GM18505 (cell line): ENCODE data around the gene PIP4K2A.
"Not testable (repeated sequence)": the region's sequence is repeated elsewhere in the genome, so short reads cannot be mapped to it uniquely, and the experiment has no call there.

Source experiments
- ATAC-seq: cut with Tn5 transposase; IDR thresholded peaks from one replicate; pipeline ENCODE4 v1.9.1; 2021; ENCODE audit not compliant: unreplicated experiment
- POLR2A ChIP-seq: IDR thresholded peaks from 4 replicates; pipeline ENCODE4 v1.6.1; 2011; ENCODE audit warnings: borderline replicate concordance; ENCODE audit not compliant: insufficient read depth, insufficient read length; ENCODE audit errors: extremely low read depth

PIP4K2A gene

DNA sequence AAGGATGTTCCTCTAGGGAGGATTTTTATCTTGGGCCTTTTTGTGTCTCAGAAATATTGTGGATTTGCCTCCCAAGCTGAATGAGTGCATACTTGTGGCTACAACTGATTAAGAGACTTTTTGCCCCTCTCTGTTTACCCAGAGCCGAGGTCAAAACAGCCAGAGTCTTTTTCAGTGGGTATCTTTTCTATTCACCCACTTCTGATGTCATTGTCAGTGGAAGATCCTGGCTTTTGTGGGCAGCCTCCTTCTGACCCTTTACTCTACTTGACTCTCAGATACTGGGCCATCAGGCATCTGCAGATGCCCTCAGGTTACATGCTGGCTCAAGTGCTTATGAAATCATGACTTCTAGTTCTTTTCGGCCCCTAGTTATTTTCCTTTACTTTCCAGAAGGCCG lies 19.6 kb upstream of the PIP4K2A start:
- TF ChIP-seq POLR2A, result no peak
- ATAC-seq, result no peak

DNA sequence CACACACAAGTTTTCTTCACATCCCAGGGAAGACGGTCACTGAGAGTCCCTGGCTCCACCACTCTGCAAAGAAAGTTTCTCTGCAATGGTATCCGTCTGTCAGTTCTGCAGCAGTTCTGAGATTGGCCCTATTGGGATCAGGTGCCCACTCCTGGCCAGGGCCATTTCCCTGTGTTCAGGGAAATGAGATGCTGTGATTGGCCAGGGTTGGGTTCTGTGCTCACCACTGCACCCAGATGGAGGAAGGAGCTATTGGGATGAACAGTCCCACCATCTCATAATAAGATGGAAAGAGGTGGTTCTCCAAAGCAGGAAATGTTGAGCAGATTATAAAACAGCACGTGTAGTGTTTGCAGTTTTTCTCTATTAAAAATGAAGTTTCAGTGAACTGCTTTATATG lies 13.3 kb upstream of the PIP4K2A start:
- ATAC-seq, result no peak
- no peak for TF ChIP-seq POLR2A

DNA sequence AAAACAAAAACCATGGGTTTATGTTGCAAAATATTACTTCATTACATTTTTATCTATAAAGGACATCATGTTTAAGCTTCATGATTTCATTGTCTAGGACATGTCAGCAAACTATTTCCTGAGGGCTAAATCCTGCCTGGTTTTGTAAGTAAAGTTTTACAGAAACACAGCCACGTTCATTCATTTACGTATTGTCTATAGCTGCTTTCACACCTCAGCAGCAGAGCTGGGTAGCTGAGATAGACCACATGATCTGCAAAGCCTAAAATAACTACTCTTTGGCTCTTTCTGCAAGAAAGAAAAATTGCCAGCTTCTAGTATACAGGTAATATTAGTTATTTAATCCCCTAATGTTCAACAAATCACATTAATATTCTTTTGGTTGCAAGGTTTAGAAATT lies 12.7 kb upstream of the PIP4K2A start:
- no peak for ATAC-seq
- no peak for TF ChIP-seq POLR2A

DNA sequence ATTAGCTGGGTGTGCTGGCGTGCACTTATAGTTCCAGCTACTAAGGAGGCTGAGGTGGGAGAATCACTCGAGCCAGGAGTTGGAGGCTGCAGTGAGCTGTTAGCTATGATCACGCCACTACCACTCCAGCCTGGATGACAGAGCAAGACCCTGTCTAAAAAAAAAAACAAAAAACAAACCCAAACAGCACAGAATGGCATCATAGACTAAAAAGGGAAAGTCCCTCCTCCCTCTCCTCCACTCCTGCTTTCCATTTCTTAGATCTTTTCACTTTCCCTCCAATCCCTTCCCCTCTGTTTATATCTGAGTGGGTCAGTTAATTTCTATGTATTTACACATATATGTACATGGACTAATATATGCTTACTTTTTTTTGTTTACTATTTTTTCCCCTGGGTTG lies 10.4 kb upstream of the PIP4K2A start:
- no peak for TF ChIP-seq POLR2A
- ATAC-seq, result no peak

DNA sequence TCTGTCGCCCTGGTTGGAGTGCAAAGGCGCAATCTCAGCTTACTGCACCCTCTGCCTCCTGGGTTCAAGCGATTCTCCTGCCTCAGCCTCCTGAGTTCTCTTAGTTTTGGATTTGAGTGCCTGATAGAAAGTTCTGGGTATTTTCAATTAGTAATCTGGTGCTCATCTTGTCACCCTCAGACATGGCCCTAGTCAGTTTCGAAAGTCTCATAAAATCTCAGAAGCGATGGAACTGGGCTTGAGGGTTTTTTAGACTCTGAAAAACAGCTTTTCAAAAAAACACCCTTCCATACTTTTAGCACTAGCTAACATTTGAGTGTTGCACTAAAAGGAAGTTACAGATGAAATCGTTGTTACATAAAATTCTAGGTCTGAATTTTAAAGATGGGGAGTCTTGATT lies 9.4 kb upstream of the PIP4K2A start:
- peak; percentile 38 for ATAC-seq

DNA sequence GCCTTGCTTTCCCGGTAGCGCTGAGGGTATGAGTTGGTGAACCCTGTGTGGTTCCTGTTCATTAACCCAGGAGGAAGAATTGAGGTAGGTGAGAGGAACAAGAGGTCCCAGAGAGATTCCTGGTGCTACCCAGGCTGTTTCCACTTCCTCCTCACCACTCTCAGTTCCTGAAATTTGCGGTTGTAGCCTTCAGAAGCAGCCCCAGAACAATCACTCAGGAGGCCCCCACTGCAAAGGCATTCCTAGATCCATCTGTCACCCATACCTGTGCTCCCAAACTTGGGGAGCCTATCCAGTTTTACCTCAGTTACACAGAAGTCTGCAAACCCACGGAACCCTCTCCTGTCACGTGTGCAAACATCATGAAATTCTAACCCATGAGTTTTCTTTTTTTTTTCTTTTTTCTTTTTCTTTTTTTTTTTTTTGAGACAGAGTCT lies 9.0 kb upstream of the PIP4K2A start:
- peak; percentile 74 for ATAC-seq

More for the DNA sequence above, 9.4 kb upstream of the PIP4K2A start:
- TF ChIP-seq POLR2A, result no peak

DNA sequence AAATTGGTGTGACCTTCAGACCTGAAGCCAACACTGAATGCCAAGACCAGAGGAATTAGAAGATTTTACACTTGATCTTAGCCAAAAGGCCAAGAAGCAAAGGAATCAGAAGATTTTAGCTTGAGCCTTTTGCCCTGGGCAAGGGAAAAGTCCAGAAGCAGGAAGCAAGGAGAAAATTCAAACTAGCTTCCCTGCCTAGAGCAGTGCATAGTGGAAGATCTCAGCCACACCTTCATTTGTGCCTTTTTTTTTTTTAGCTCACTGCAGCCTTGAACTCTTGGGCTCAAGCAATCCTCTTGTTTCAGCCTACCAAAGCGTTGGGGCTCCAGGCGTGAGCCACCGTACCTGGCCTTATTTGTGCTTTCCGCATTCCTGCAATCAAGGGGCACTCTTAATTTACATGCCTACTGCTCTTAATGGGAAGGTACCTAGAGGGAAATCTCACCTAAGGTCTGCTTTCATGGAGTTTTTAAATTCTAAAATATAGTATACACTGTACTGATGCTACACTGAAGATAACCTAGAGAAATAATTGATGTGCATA lies 8.3 kb upstream of the PIP4K2A start:
- peak; percentile 3 for ATAC-seq
- TF ChIP-seq POLR2A, result no peak

More for the DNA sequence above, 9.0 kb upstream of the PIP4K2A start:
- no peak for TF ChIP-seq POLR2A

DNA sequence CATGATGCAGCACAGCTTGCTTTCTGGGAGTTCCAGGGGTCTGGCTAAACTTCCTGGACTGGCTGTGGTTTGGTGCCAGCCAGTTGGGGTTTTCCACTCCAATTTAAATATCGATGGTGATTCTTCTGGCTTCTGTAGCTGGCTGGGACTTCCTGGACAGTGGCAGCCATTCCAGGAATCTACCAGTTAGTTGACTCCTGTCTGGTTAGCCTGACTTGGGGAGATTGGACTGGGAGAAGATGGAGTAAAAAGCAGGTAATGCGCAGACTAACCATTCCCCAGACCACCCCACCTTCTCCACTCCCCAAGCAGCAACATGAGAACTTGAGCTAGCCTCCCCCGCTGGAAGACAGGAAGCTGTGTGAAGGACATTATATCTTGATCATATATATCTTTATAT lies 6.3 kb upstream of the PIP4K2A start:
- TF ChIP-seq POLR2A, result no peak
- ATAC-seq, result no peak

DNA sequence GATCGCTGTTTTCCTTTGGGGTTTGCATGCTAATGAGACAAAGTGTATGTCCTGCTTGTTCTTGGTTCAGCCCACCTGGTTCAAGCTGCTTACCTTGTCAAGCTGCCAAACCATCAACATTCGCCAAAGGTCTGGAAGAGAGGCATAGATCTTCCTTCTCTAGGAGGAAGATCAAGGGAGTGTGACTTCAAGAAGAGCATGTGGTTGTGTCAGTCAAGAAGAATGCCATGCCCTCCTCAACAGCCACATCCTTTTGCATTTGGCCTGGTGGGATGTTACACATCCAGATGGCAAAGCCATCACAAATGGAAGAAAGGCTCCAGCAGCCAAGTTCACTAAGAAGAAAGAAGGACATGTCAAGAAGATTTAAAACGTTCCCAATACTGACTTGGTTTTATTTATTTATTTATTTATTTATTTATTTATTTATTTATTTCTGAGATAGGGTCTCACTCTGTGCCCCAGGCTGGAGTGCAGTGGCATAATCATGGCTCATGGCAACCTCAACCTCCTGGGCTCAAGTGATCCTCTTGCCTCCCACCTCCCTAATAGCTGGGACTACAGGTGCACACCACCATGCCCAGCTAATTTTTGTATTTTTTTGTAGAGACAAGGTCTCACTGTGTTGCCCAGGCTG lies 5.1 kb upstream of the PIP4K2A start:
- no peak for ATAC-seq
- TF ChIP-seq POLR2A, result no peak

DNA sequence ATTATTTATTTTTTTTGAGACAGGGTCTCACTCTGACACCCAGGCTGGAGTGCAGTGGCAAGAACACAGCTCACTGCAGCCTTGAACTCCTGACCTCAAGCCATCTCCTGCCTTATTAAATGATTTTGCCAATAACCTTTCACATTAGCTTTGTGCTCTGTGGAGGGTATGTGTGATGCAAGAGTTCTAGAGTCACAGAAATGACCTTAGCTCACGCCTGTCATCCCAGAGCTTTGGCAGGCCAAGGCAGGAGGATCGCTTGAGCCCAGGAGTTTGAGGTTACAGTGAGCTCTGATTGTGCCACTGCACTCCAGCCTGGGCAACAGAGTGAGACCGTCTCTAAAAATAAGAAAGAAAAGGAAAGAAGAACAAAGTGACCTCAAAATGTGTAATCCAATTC lies 4.3 kb upstream of the PIP4K2A start:
- not testable (repeated sequence) for ATAC-seq

DNA sequence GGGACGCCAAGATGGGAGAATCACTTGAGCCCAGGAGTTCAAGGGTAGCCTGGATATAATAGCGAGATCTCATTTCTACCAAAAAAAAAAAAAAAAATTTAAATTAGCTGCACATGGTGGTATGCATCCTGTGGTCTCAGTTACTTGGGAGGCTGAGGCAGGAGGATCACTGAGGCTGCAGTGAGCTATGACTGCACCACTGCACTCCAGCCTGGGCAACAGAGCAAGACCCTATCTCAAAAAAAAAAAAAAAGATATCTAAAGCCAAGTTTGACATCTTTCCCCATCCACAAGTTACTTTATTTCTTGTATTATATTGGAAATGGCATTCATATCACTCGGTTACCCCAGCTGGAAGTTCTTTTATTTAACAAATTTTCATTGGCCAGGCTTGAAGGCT lies 3.4 kb upstream of the PIP4K2A start:
- no peak for TF ChIP-seq POLR2A
- no peak for ATAC-seq

DNA sequence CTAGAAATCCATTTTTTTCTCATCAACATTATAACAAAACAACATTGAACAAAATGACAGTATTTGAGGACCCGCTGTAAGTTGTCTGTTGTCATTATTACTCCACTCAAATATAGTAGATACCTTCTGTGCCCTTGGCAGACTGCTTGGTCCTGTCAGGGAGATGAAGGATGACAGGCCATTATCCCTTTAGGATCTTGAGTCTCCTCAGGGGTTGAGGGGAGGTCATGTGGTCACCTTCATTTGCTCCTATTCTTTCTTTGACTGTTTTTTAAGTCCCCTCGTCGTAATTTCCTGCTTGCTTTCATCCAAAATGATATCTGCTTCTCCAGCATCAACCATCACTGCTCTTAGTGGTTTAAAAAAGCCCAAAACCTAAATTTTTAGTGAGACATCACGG lies 2.6 kb upstream of the PIP4K2A start:
- no peak for TF ChIP-seq POLR2A
- no peak for ATAC-seq

DNA sequence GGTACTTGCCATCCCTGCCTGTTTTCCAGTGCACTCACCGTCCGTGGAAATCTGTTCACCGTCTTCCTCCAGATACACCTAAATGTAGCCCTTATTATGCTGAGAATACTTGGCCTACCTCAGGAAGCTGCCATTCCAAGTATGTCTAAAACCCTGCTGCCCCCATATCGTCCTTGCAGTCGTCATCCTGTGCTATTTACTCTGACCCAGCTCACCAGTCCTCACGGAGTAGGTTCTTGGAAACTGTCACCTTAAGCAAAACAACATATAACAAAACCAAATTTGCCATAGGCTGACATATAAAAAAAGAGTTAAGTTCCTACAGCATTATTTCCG lies 880 bp upstream of the PIP4K2A start:
- TF ChIP-seq POLR2A, result no peak
- ATAC-seq, result no peak

DNA sequence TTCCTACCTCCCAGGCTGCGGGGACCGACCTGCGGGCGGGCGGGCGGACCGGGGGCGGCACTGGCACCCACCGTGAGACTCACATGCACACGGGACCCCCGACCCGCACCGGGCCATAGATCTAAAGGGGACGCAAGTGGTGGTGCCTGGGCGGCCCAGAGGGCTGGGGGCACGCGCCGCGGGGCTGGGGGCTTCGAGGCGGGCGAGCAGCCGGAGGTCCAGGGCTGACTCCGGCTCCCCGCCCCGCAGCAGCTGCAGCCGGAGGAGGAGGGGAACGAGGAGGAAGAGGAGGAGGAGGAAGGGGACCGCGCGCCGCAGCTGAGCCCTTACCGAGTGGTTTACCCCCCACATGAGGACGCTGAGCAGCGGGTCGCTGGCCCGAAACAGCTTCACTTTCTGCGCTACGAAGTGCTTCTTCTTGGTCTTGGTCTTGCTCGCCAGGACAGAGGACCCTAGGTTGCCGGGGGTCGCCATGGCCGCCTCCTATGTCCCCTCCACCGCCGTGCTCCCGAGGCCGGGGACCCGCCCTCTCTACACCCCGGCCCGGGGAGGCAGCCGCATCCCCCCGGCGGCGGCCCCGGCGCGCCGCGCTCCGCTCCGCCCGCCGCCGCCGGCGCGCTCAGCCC lies 412 bp downstream of the PIP4K2A start:
- peak; percentile 19 for ATAC-seq
- no peak for TF ChIP-seq POLR2A
